Left kidney (tissue), 2 donors: ENCODE results near the gene ARHGAP21. TPM values are rescaled to one million over a fixed set of nuclear protein-coding genes. Genes with fewer than 3 reads are reported as not detected.

Source experiments
- DNase-seq: peaks from one replicate; pipeline ENCODE4 v3.0.0-alpha.2; 2013
- polyA plus RNA-seq: library from polyadenylated mRNA; unstranded; fragments of 120-200 nt; gene quantifications from one replicate; pipeline ENCODE4 v1.2.1, GENCODE V29; 2013; ENCODE audit not compliant: insufficient read length

The ARHGAP21 gene
- polyA plus RNA-seq, 1 donor: 107 TPM

GRCh38 chr10:24541239-24541753, 182.4 kb downstream of the ARHGAP21 start:
- no peak for DNase-seq

GRCh38 chr10:24536636-24537035, 187.1 kb downstream of the ARHGAP21 start:
- no peak for DNase-seq

GRCh38 chr10:24533981-24534380, 189.7 kb downstream of the ARHGAP21 start:
- DNase-seq: no peak

Other genes with a start within 250 kb of the ARHGAP21 start
- gene PRTFDC1, start 228.7 kb upstream of the ARHGAP21 start, polyA plus RNA-seq: 46.0 TPM